Aorta (tissue), 5 donors: Measurements from ENCODE around the gene TTLL11. TPM values are rescaled to one million over a fixed set of nuclear protein-coding genes. Genes with fewer than 3 reads are reported as not detected.

Experiments
- ATAC-seq: fragments of 200-7000 bp; cut with Tn5 transposase; one replicate; pipeline ENCODE4 v1.9.1; 2022; ENCODE audit warnings: moderate library complexity; ENCODE audit not compliant: low FRiP score
- DNase-seq, 2 donors: peaks; one replicate each; pipeline ENCODE4 v3.0.0-alpha.2; 2020
- H3K27ac ChIP-seq, 2 donors: one replicate each; pipeline ENCODE4 v1.5.1; 2013; ENCODE audit warnings: low read length in 2 of 2, mild to moderate bottlenecking in 2 of 2, moderate library complexity in 2 of 2, control low read depth in 1 of 2, inconsistent platforms in 1 of 2, low read depth in 1 of 2
- H3K27me3 ChIP-seq, 2 donors: one replicate each; pipeline ENCODE4 v1.6.1; 2013; ENCODE audit warnings: control low read depth in 1 of 2, low read length in 1 of 2, mild to moderate bottlenecking in 1 of 2, moderate library complexity in 1 of 2; ENCODE audit not compliant: insufficient read depth in 2 of 2, control insufficient read depth in 1 of 2
- H3K36me3 ChIP-seq, 2 donors: one replicate each; pipeline ENCODE4 v1.6.1; 2013; ENCODE audit warnings: control low read depth in 1 of 2, low read length in 1 of 2, mild to moderate bottlenecking in 1 of 2; ENCODE audit not compliant: insufficient read depth in 2 of 2, control insufficient read depth in 1 of 2
- H3K4me1 ChIP-seq, 2 donors: one replicate each; pipeline ENCODE4 v1.6.1; 2013; ENCODE audit warnings: low read length in 2 of 2, control low read depth in 1 of 2, mild to moderate bottlenecking in 1 of 2, moderate library complexity in 1 of 2; ENCODE audit not compliant: insufficient read depth in 2 of 2, control insufficient read depth in 1 of 2
- H3K4me3 ChIP-seq, 2 donors: one replicate each; pipeline ENCODE4 v1.5.1; 2013; ENCODE audit warnings: low read length in 2 of 2, control low read depth in 1 of 2, mild to moderate bottlenecking in 1 of 2
- H3K9me3 ChIP-seq: one replicate; pipeline ENCODE4 v1.6.1; 2013; ENCODE audit warnings: mild to moderate bottlenecking, low read length; ENCODE audit not compliant: control insufficient read depth
- WGBS, 2 donors: extraction: QIAGEN DNeasy Blood & Tissue Kit; methylation state at CpG; one replicate each; pipeline ENCODE4 v1.1.7; 2013; 5-methylcytosine and 5-hydroxymethylcytosine counted together
- intact Hi-C, 2 donors: fragments of 100-400 bp; cut with DNase I; formaldehyde crosslinking; loops; one replicate each; pipeline versions ENCODE4 v1.14.2 to v1.15.0; 2022
- polyA plus RNA-seq, 2 donors: library from polyadenylated mRNA; stranded (reverse); fragments of 200-250 nt; gene quantifications; one replicate each; pipeline ENCODE4 v1.2.3, GENCODE V29; 2013
- total RNA-seq, 2 donors: library from RNA; stranded (reverse); fragmentation: NEBNext Ultra II Directional; extraction: Animal tissue kit (Norgen Biotek cat#: 25700); gene quantifications; one replicate each; pipeline ENCODE4 v1.2.1, GENCODE V29; 2021
- donor health status: healthy with polysubstance abuse.
- donor health status: Bipolar disorder and iron deficiency.
- donor health status: DM: no; HTN: no; CAD: no.
- donor health status: DM: no; HTN: no; CAD: no.
- donor health status: DM: yes; HTN: yes; CAD: no.

TTLL11 gene
- total and polyA plus RNA-seq, 4 donors: 7.7 to 31.4 (median 18.3) TPM

GRCh38 chr9:122055701-122056100 is 37.4 kb downstream of the TTLL11 start:
- no peaks in the 10 kb centered on the region for H3K36me3 ChIP-seq
- intact Hi-C loops: no loop called here
- 93 to 94% methylated on average over 6 of the region's 6 CpGs for WGBS, 2 donors
- H3K27me3 ChIP-seq: no peaks in the 10 kb centered on the region
- H3K27ac ChIP-seq: no peak overlapping the region
- no peak overlapping the region for H3K4me3 ChIP-seq
- H3K4me1 ChIP-seq: peaks cover 0 to 6% of the 10 kb centered on the region in 2 donors
- DNase-seq: no peak
- no peaks in the 10 kb centered on the region for H3K9me3 ChIP-seq
- no peak for ATAC-seq

- no peaks in the 10 kb centered on the region for H3K27me3 ChIP-seq
- 81 to 83% methylated on average over 19 of the region's 19 CpGs for WGBS, 2 donors
- H3K9me3 ChIP-seq: no peaks in the 10 kb centered on the region
- intact Hi-C loops: no loop called here
- H3K4me1 ChIP-seq: peaks cover 0 to 6% of the 10 kb centered on the region in 2 donors
- H3K27ac ChIP-seq: no peak overlapping the region
- DNase-seq: no peak
- ATAC-seq: no peak
- H3K4me3 ChIP-seq: no peak overlapping the region
- H3K36me3 ChIP-seq: no peaks in the 10 kb centered on the region
Measured at GRCh38 chr9:122053567-122054350, 39.3 kb downstream of the TTLL11 start.

GRCh38 chr9:122053064-122053463 is 40.0 kb downstream of the TTLL11 start:
- intact Hi-C loops: no loop called here
- 80% methylated on average over 10 of the region's 10 CpGs for WGBS, 2 donors
- Histone ChIP-seq H3K4me3 (no peak overlapping the region), H3K27ac (no peak overlapping the region), H3K36me3 (no peaks in the 10 kb centered on the region), H3K27me3 (no peaks in the 10 kb centered on the region), H3K4me1 (peaks cover 0 to 4% of the 10 kb centered on the region in 2 donors), H3K9me3 (no peaks in the 10 kb centered on the region)
- DNase-seq (no peak), ATAC-seq (no peak)

GRCh38 chr9:122051351-122052321 is 41.5 kb downstream of the TTLL11 start:
- intact Hi-C loops: no loop called here

GRCh38 chr9:122050167-122050566 is 42.9 kb downstream of the TTLL11 start:
- no peak for DNase-seq
- no peaks in the 10 kb centered on the region for H3K36me3 ChIP-seq
- ATAC-seq: no peak
- no peaks in the 10 kb centered on the region for H3K9me3 ChIP-seq
- no peak overlapping the region for H3K27ac ChIP-seq
- intact Hi-C loops: no loop called here
- H3K4me3 ChIP-seq: no peak overlapping the region
- H3K27me3 ChIP-seq: no peaks in the 10 kb centered on the region
- 94 to 96% methylated on average over 7 of the region's 7 CpGs for WGBS, 2 donors
- H3K4me1 ChIP-seq: no peaks in the 10 kb centered on the region

More at GRCh38 chr9:122051351-122052321, 41.5 kb downstream of the TTLL11 start:
- 92% methylated on average over 7 of the region's 7 CpGs for WGBS, 2 donors
- no peak for ATAC-seq
- no peak overlapping the region for H3K27ac ChIP-seq
- no peak overlapping the region for H3K4me3 ChIP-seq
- H3K4me1 ChIP-seq: no peaks in the 10 kb centered on the region
- H3K27me3 ChIP-seq: no peaks in the 10 kb centered on the region
- DNase-seq: no peak
- H3K36me3 ChIP-seq: no peaks in the 10 kb centered on the region
- no peaks in the 10 kb centered on the region for H3K9me3 ChIP-seq

- intact Hi-C loops: no loop called here
- Histone ChIP-seq H3K4me3 (no peak overlapping the region), H3K27ac (no peak overlapping the region), H3K9me3 (no peaks in the 10 kb centered on the region), H3K27me3 (no peaks in the 10 kb centered on the region), H3K36me3 (no peaks in the 10 kb centered on the region), H3K4me1 (peaks cover 2 to 3% of the 10 kb centered on the region in 2 donors)
- no peak for ATAC-seq
- DNase-seq: no peak
- 76 to 79% methylated on average over 7 of the region's 7 CpGs for WGBS, 2 donors
Measured at GRCh38 chr9:122042056-122042455, 51.1 kb downstream of the TTLL11 start.

GRCh38 chr9:122040561-122041242 is 52.4 kb downstream of the TTLL11 start:
- WGBS, 2 donors: 51% methylated on average over 1 of the region's 1 CpG
- Histone ChIP-seq H3K27me3 (no peaks in the 10 kb centered on the region), H3K4me3 (no peak overlapping the region), H3K4me1 (peaks cover 2 to 3% of the 10 kb centered on the region in 2 donors), H3K36me3 (no peaks in the 10 kb centered on the region), H3K27ac (no peak overlapping the region), H3K9me3 (no peaks in the 10 kb centered on the region)
- DNase-seq: no peak
- ATAC-seq: no peak
- intact Hi-C loops: no loop called here

- Histone ChIP-seq H3K36me3 (no peaks in the 10 kb centered on the region), H3K4me1 (peaks cover 2 to 5% of the 10 kb centered on the region in 2 donors), H3K4me3 (no peak overlapping the region), H3K27me3 (no peaks in the 10 kb centered on the region), H3K9me3 (no peaks in the 10 kb centered on the region), H3K27ac (no peak overlapping the region)
- DNase-seq: no peak
- no peak for ATAC-seq
- intact Hi-C loops: loop anchor here (5.0 kb wide), 1 partner anchor 33 kb away; no protein-coding TSS in a partner anchor
- WGBS, 2 donors: 84 to 90% methylated on average over 6 of the region's 6 CpGs
Measured at GRCh38 chr9:122039234-122039633, 53.9 kb downstream of the TTLL11 start.
